Measurements from ENCODE around the gene ALKBH3.

The ALKBH3 gene

DNA sequence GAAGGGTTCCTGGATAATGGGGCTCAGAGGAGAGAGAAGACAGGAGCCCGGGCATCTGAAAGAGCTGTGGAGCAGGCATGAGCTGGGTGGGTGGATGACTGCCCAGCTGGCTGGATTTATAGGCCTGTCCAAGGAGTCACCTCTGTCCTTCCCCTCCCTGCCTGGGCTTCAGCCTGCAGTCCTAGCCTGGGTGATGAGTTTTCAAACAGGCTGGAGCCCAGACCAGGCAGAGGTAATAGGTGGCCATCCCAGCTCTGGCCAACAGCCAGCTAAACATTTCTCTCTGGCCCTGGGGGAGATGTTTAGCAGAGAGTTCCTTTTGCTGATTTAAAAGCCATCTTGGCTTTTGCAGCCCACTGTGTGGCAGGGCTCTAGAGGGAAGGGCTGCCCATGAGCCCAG is 67.2 kb downstream of the ALKBH3 start:
- TF ChIP-seq, protein P1, sequence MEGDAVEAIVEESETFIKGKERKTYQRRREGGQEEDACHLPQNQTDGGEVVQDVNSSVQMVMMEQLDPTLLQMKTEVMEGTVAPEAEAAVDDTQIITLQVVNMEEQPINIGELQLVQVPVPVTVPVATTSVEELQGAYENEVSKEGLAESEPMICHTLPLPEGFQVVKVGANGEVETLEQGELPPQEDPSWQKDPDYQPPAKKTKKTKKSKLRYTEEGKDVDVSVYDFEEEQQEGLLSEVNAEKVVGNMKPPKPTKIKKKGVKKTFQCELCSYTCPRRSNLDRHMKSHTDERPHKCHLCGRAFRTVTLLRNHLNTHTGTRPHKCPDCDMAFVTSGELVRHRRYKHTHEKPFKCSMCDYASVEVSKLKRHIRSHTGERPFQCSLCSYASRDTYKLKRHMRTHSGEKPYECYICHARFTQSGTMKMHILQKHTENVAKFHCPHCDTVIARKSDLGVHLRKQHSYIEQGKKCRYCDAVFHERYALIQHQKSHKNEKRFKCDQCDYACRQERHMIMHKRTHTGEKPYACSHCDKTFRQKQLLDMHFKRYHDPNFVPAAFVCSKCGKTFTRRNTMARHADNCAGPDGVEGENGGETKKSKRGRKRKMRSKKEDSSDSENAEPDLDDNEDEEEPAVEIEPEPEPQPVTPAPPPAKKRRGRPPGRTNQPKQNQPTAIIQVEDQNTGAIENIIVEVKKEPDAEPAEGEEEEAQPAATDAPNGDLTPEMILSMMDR (IDR thresholded peaks at IDR 0.05; ENCODE audit: insufficient read depth, low read length, missing control alignments): no peak
- no peak for DNase-seq (ENCODE audit: low read depth, low spot score)
- no peak overlapping the region for H3K4me3 ChIP-seq (ENCODE audit: low read depth, low read length)
- CTCF ChIA-PET: interaction anchor here (1.5 to 15.8 kb wide), 12 partner anchors 9 to 92 kb away, joined by 3 to 180 read pairs (median 10); no protein-coding TSS in a partner anchor
- POLR2A ChIA-PET: no interaction called here

DNA sequence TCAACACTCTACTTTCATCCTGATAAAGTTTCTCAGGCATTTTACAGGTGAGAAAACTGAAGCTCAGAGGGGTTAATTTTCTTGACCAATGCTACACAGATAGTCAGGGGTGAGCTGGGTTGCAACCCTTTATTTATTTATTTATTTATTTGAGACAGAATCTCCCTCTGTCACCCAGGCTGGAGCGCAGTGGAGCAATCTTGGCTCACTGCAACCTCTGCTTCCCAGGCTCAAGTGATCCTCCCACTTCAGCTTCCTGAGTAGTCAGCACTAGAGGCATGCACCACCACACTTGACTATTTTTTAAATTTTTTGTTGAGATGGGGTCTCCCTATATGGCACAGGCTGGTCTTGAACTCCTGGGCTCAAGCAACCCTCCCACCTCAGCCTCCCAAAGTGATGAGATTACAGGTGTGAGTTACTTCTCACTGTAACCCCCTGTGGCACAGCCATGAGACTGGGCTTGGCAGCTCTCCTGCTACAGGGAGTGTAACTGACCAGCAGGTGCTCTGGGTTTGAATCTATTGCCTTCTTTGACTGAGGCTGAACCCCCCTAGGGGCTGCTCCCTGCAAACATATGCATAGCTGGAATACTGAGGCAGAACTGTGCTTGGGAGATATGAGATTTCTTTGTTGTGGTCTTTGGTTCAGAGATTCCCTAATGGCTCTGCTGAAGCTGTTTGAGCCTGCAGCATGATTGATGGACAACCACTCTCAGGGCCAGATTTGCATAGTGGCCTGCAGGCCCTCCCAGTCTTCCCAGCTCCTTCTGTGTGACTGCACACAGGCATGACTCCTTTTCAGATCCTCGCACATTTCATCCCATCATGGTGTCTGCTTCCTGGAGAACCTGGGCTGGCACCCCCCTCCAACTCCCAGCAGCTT is 68.0 kb downstream of the ALKBH3 start:
- DNase-seq (ENCODE audit: low read depth, low spot score): no peak
- POLR2A ChIA-PET: no interaction called here
- TF ChIP-seq, protein P1 (IDR thresholded peaks at IDR 0.05; ENCODE audit: insufficient read depth, low read length, missing control alignments): no peak
- CTCF ChIA-PET: interaction anchor here (1.0 to 15.8 kb wide), 9 partner anchors 9 to 92 kb away, joined by 3 to 180 read pairs (median 5); no protein-coding TSS in a partner anchor
- H3K4me3 ChIP-seq (ENCODE audit: low read depth, low read length): no peak overlapping the region

- ChIA-PET POLR2A (interaction anchor here (1.5 kb wide), 1 partner anchor 9 kb away, joined by 5 read pairs; the partner anchor contains the start of gene C11orf96), CTCF (interaction anchor here (1.3 to 15.8 kb wide), 5 partner anchors 8 to 90 kb away, joined by 3 to 180 read pairs (median 5); partner anchors contain the start of gene C11orf96)
- H3K4me3 ChIP-seq (ENCODE audit: low read depth, low read length): no peak overlapping the region
- no peak for DNase-seq (ENCODE audit: low read depth, low spot score)
- TF ChIP-seq, protein P1 (IDR thresholded peaks at IDR 0.05; ENCODE audit: insufficient read depth, low read length, missing control alignments): no peak
These were observed 69.8 kb downstream of the ALKBH3 start for GRCh38 chr11:43950311-43950855.

DNA sequence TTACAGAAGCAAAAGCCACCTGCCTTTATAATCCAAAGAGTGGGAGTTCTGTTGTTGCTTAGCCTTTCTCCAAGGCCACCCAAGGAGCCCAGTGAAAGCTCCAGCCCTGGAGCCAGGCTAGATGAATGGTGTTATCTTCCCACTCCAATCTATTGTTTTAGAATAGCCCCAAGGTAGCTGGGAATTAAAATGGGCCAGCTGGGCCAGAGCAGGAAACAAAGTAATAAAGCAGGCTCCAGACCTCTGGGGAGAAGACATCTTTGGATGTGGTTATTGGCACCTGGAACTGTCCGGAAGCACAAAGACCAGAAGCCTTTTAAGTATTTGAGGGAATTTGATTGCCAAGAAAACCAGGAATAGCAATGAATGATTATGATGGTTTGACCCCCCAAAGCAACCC is 70.6 kb downstream of the ALKBH3 start:
- ChIA-PET POLR2A (interaction anchor here (1.5 kb wide), 1 partner anchor 9 kb away, joined by 5 read pairs; the partner anchor contains the start of gene C11orf96), CTCF (interaction anchor here (0.7 to 15.8 kb wide), 4 partner anchors 9 to 88 kb away, joined by 3 to 180 read pairs (median 4); partner anchors contain the start of gene C11orf96)
- DNase-seq (ENCODE audit: low read depth, low spot score): no peak
- TF ChIP-seq, protein P1 (IDR thresholded peaks at IDR 0.05; ENCODE audit: insufficient read depth, low read length, missing control alignments): no peak
- no peak overlapping the region for H3K4me3 ChIP-seq (ENCODE audit: low read depth, low read length)

- H3K4me3 ChIP-seq (ENCODE audit: low read depth, low read length): no peak overlapping the region
- TF ChIP-seq, protein P1 (IDR thresholded peaks at IDR 0.05; ENCODE audit: insufficient read depth, low read length, missing control alignments): no peak
- ChIA-PET CTCF (interaction anchor here (1.1 to 15.8 kb wide), 2 partner anchors 60 to 88 kb away, joined by 3 to 180 read pairs; no protein-coding TSS in a partner anchor), POLR2A (no interaction called here)
- no peak for DNase-seq (ENCODE audit: low read depth, low spot score)
These were observed 71.4 kb downstream of the ALKBH3 start for GRCh38 chr11:43952020-43952400.
